Measurements from ENCODE around the gene UBE2O.

DNA sequence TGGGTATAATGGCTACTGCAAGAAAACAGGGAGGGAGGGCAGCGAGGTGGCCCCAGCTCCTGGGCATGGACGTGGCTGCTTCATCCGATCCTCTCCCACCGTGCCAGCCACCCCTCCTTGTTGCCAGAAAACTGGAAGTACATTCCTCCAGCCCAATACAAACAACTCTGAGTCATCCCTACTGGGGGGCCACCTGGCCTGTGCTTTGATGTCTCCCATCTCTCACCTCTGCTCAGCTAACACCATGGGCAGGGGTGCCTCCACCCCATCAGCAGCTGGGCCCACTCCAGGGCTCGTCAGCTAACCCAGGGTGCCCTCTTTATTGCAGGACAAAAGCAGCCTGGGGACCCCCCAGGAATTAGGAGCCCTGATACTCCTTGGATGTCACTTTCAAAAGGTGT lies 46.3 kb upstream of the UBE2O start:
- TF ChIP-seq, protein P1, sequence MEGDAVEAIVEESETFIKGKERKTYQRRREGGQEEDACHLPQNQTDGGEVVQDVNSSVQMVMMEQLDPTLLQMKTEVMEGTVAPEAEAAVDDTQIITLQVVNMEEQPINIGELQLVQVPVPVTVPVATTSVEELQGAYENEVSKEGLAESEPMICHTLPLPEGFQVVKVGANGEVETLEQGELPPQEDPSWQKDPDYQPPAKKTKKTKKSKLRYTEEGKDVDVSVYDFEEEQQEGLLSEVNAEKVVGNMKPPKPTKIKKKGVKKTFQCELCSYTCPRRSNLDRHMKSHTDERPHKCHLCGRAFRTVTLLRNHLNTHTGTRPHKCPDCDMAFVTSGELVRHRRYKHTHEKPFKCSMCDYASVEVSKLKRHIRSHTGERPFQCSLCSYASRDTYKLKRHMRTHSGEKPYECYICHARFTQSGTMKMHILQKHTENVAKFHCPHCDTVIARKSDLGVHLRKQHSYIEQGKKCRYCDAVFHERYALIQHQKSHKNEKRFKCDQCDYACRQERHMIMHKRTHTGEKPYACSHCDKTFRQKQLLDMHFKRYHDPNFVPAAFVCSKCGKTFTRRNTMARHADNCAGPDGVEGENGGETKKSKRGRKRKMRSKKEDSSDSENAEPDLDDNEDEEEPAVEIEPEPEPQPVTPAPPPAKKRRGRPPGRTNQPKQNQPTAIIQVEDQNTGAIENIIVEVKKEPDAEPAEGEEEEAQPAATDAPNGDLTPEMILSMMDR (IDR thresholded peaks at IDR 0.05), result no peak
- no peak for TF ChIP-seq POLR2A (IDR thresholded peaks at IDR 0.05)

Measured in ovary (tissue), 3 donors.